A673 (cell line): ENCODE measurements around the gene SCUBE1.

ENCODE experiments used
- EZH2 ChIP-seq: fragments of 200-600 bp; sonication (generic); IDR thresholded peaks from 2 replicates; pipeline ENCODE4 v1.6.1; 2017; ENCODE audit warnings: borderline replicate concordance, low read depth, mild to moderate bottlenecking, mixed read lengths, antibody characterized with exemption, low read length; ENCODE audit not compliant: poor library complexity, severe bottlenecking
- TF ChIP-seq, protein P1 (sequence below): fragments of 300-800, 200-600 bp; sonication (generic); conservative IDR thresholded peaks from 2 replicates; pipeline ENCODE4 v1.5.1; 2017; ENCODE audit warnings: low read depth, mild to moderate bottlenecking, antibody characterized with exemption, low read length, moderate library complexity, mixed read lengths

DNA sequence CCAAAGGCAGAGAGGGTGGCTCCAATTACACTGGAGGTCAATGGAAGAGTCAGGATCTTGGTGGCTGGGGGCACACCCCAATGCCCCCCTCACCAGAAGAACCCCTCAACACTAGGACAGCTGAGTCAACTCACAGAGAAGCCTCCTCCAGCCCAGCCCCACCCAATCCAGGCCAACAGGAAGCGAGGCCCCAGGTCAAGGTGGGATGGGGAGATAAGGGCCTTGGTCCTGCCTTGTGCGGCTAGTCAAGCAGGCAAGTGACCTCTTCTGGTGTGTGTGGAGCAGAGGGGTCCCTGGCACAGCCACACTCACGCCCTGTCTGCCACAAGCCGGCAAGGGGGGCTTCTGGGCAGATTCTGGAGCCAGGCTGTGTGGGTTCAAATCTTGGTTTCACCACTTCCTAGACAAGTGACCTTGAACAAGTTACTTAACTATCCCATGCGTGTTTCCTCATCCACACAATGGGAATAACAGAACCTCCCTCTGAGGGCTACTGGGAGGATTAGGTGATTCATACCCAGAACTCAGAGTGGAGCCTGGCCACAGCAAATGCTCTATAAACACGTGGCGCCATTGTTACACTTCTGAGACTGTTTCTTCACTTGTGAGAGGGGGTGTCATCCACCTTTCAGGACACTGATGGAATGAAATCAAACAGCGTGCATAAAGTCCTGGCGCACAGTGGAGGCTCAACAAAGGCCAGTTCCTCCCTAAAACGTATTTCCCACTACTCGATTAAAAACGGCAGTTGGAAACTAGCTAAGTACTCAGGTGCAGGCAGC is 159.5 kb downstream of the SCUBE1 start:
- TF ChIP-seq, protein P1, sequence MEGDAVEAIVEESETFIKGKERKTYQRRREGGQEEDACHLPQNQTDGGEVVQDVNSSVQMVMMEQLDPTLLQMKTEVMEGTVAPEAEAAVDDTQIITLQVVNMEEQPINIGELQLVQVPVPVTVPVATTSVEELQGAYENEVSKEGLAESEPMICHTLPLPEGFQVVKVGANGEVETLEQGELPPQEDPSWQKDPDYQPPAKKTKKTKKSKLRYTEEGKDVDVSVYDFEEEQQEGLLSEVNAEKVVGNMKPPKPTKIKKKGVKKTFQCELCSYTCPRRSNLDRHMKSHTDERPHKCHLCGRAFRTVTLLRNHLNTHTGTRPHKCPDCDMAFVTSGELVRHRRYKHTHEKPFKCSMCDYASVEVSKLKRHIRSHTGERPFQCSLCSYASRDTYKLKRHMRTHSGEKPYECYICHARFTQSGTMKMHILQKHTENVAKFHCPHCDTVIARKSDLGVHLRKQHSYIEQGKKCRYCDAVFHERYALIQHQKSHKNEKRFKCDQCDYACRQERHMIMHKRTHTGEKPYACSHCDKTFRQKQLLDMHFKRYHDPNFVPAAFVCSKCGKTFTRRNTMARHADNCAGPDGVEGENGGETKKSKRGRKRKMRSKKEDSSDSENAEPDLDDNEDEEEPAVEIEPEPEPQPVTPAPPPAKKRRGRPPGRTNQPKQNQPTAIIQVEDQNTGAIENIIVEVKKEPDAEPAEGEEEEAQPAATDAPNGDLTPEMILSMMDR, result no peak
- TF ChIP-seq EZH2, result no peak
